C4-2B (cell line): ENCODE results near the gene SSC5D.

Experiments
- H3K27ac ChIP-seq: fragments of 450-650 bp; 2 replicates; pipeline ENCODE4 v1.5.1; 2017
- CTCF ChIP-seq: fragments of 450-650 bp; conservative IDR thresholded peaks from 2 replicates; pipeline ENCODE4 v1.5.1; 2017; ENCODE audit warnings: mild to moderate bottlenecking
- ZFX ChIP-seq: fragments of 450-650 bp; IDR thresholded peaks from 2 replicates; pipeline ENCODE4 v1.6.1; 2017

The SSC5D gene

GRCh38 chr19:55451163-55451964 lies 36.9 kb upstream of the SSC5D start:
- H3K27ac ChIP-seq, result no peak overlapping the region
- TF ChIP-seq ZFX (no peak), CTCF (no peak)

GRCh38 chr19:55451965-55452748 lies 36.1 kb upstream of the SSC5D start:
- no peak overlapping the region for H3K27ac ChIP-seq

GRCh38 chr19:55452749-55453346 lies 35.4 kb upstream of the SSC5D start:
- no peak overlapping the region for H3K27ac ChIP-seq
- TF ChIP-seq CTCF (no peak), ZFX (no peak)

More at GRCh38 chr19:55451965-55452748, 36.1 kb upstream of the SSC5D start:
- no peak for TF ChIP-seq CTCF
- no peak for TF ChIP-seq ZFX

GRCh38 chr19:55453511-55454260 lies 34.5 kb upstream of the SSC5D start:
- no peak overlapping the region for H3K27ac ChIP-seq
- TF ChIP-seq CTCF, result no peak
- TF ChIP-seq ZFX, result no peak

- no peak overlapping the region for H3K27ac ChIP-seq
- TF ChIP-seq CTCF (peak; percentile 81), ZFX (no peak)
These were observed 33.4 kb upstream of the SSC5D start for GRCh38 chr19:55454787-55455243.

GRCh38 chr19:55455576-55456235 lies 32.5 kb upstream of the SSC5D start:
- no peak overlapping the region for H3K27ac ChIP-seq

More at GRCh38 chr19:55455576-55456235, 32.5 kb upstream of the SSC5D start:
- TF ChIP-seq ZFX, result no peak
- no peak for TF ChIP-seq CTCF
